Dermis microvascular lymphatic vessel endothelial cell (primary cell): Measurements from ENCODE around the gene MSRB3. TPM values are rescaled to one million over a fixed set of nuclear protein-coding genes. Genes with fewer than 3 reads are reported as not detected.
A peak's percentile ranks its signal among the peaks of the same experiment; 100 is the strongest.
"Not testable (repeated sequence)": the region's sequence is repeated elsewhere in the genome, so short reads cannot be mapped to it uniquely, and the experiment has no call there.

Experiments used
- DNase-seq, 2 donors: peaks; one replicate each; pipeline versions ENCODE4 v3.0.0 to v3.0.0-alpha.2; 2010; ENCODE audit warnings: low read depth in 2 of 2
- total RNA-seq: library from RNA; depleted of rRNA; stranded (reverse); fragments of >200 nt; gene quantifications from 2 replicates; pipeline ENCODE4 v1.2.1, GENCODE V29; 2014

Gene MSRB3
- total RNA-seq = 43.6 and 44.7 TPM in 2 replicates

- DNase-seq = peak in 1 of 2 donors; percentile 76
These were observed at the start of gene MSRB3 for GRCh38 chr12:65278576-65279368. Gene MSRB3, plus strand, starts transcription at chr12:65278683. Its CDS starts 29,897 bp downstream, at chr12:65308580.

- DNase-seq = peak in 1 of 2 donors; percentile 70
These were observed 49.0 kb upstream of the MSRB3 start for GRCh38 chr12:65229441-65229840.

- DNase-seq = peak; percentile 35 to 47
These were observed 45.9 kb upstream of the MSRB3 start for GRCh38 chr12:65232476-65233077.

GRCh38 chr12:65237153-65237552 lies 41.3 kb upstream of the MSRB3 start:
- DNase-seq = no peak

- no peak for DNase-seq
These were observed 39.9 kb upstream of the MSRB3 start for GRCh38 chr12:65238609-65239008.

GRCh38 chr12:65248656-65249633 lies 29.5 kb upstream of the MSRB3 start:
- DNase-seq = peak in 1 of 2 donors; percentile 17

- no peak for DNase-seq
These were observed 26.0 kb upstream of the MSRB3 start for GRCh38 chr12:65252515-65252914.

- DNase-seq = no peak
These were observed 20.5 kb upstream of the MSRB3 start for GRCh38 chr12:65257986-65258385.

GRCh38 chr12:65259501-65259900 lies 19.0 kb upstream of the MSRB3 start:
- DNase-seq = no peak

- no peak for DNase-seq
These were observed 14.7 kb upstream of the MSRB3 start for GRCh38 chr12:65263777-65264176.

- DNase-seq = peak in 1 of 2 donors; percentile 42
These were observed 12.1 kb upstream of the MSRB3 start for GRCh38 chr12:65266408-65266807.

- peak; percentile 68 to 73 for DNase-seq
These were observed 8.9 kb upstream of the MSRB3 start for GRCh38 chr12:65269603-65270002.

- DNase-seq = no peak
These were observed 3.7 kb upstream of the MSRB3 start for GRCh38 chr12:65274602-65275272.

- DNase-seq = no peak
These were observed 2.9 kb upstream of the MSRB3 start for GRCh38 chr12:65275627-65276026.

GRCh38 chr12:65276916-65277530 lies 1.5 kb upstream of the MSRB3 start:
- no peak for DNase-seq

- peak in 1 of 2 donors; percentile 17 for DNase-seq
These were observed 398 bp upstream of the MSRB3 start for GRCh38 chr12:65277994-65278575.

GRCh38 chr12:65279369-65280112 lies 1.1 kb downstream of the MSRB3 start:
- no peak for DNase-seq

- peak in 1 of 2 donors; percentile 40 for DNase-seq
These were observed 1.8 kb downstream of the MSRB3 start for GRCh38 chr12:65280306-65280705.

GRCh38 chr12:65282840-65283239 lies 4.4 kb downstream of the MSRB3 start:
- no peak for DNase-seq

- DNase-seq = not testable (repeated sequence)
These were observed 7.0 kb downstream of the MSRB3 start for GRCh38 chr12:65285532-65285931.
